ENCODE results near the gene ATP6V0C.
A peak's percentile ranks its signal among the peaks of the same experiment; 100 is the strongest.
"Not testable (repeated sequence)": the region's sequence is repeated elsewhere in the genome, so short reads cannot be mapped to it uniquely, and the experiment has no call there.

Gene ATP6V0C

GRCh38 chr16:2529061-2529931, 15.5 kb downstream of the ATP6V0C start:
- no peak for DNase-seq (ENCODE audit: low read depth)

GRCh38 chr16:2529961-2530628, 16.3 kb downstream of the ATP6V0C start:
- DNase-seq (ENCODE audit: low read depth): no peak

- no peak for DNase-seq (ENCODE audit: low read depth)
Observed at GRCh38 chr16:2530629-2531318, 17.0 kb downstream of the ATP6V0C start.

- DNase-seq (ENCODE audit: low read depth): no peak
Observed at GRCh38 chr16:2531371-2531695, 17.6 kb downstream of the ATP6V0C start, which contains the start of gene CEMP1. TSS of gene CEMP1 (minus strand) at chr16:2531408. CDS start at chr16:2531073, 335 bp downstream.

GRCh38 chr16:2531696-2532493, 18.1 kb downstream of the ATP6V0C start:
- DNase-seq (ENCODE audit: low read depth): peak; percentile 96

GRCh38 chr16:2532494-2533141, 18.9 kb downstream of the ATP6V0C start:
- no peak for DNase-seq (ENCODE audit: low read depth)

GRCh38 chr16:2533142-2533755, 19.5 kb downstream of the ATP6V0C start:
- DNase-seq (ENCODE audit: low read depth): not testable (repeated sequence)

- DNase-seq (ENCODE audit: low read depth): no peak
Observed at GRCh38 chr16:2533912-2534311, 20.2 kb downstream of the ATP6V0C start.

GRCh38 chr16:2534335-2534734, 20.6 kb downstream of the ATP6V0C start:
- not testable (repeated sequence) for DNase-seq (ENCODE audit: low read depth)

- no peak for DNase-seq (ENCODE audit: low read depth)
Observed at GRCh38 chr16:2535625-2536013, 21.9 kb downstream of the ATP6V0C start.

GRCh38 chr16:2537451-2538379, 24.0 kb downstream of the ATP6V0C start, which contains the start of gene PDPK1:
TSS of gene PDPK1 (plus strand) at chr16:2538021. CDS start at chr16:2538113, 92 bp downstream.
- peak; percentile 94 for DNase-seq (ENCODE audit: low read depth)

GRCh38 chr16:2539192-2539844, 25.6 kb downstream of the ATP6V0C start:
- DNase-seq (ENCODE audit: low read depth): not testable (repeated sequence)

- not testable (repeated sequence) for DNase-seq (ENCODE audit: low read depth)
Observed at GRCh38 chr16:2539845-2540458, 26.2 kb downstream of the ATP6V0C start.

GRCh38 chr16:2540912-2541311, 27.2 kb downstream of the ATP6V0C start:
- DNase-seq (ENCODE audit: low read depth): not testable (repeated sequence)

GRCh38 chr16:2541409-2541808, 27.7 kb downstream of the ATP6V0C start:
- DNase-seq (ENCODE audit: low read depth): not testable (repeated sequence)

GRCh38 chr16:2543771-2544170, 30.0 kb downstream of the ATP6V0C start:
- not testable (repeated sequence) for DNase-seq (ENCODE audit: low read depth)

- DNase-seq (ENCODE audit: low read depth): not testable (repeated sequence)
Observed at GRCh38 chr16:2550283-2550878, 36.6 kb downstream of the ATP6V0C start.

- not testable (repeated sequence) for DNase-seq (ENCODE audit: low read depth)
Observed at GRCh38 chr16:2551420-2551889, 37.7 kb downstream of the ATP6V0C start.

Measured in stimulated activated CD4-positive, alpha-beta T cell treated with anti-CD3 and anti-CD28 coated beads, Interleukin-2, amount 100 ng/mL, for 4 hours (primary cell).